HG02759 (cell line): ENCODE data around the gene MAML3.
A peak's percentile ranks its signal among the peaks of the same experiment; 100 is the strongest.

ENCODE experiments used
- ATAC-seq: cut with Tn5 transposase; IDR thresholded peaks from one replicate; pipeline ENCODE4 v1.9.1; 2021; ENCODE audit warnings: mild to moderate bottlenecking, moderate library complexity; ENCODE audit not compliant: unreplicated experiment

MAML3 gene

GRCh38 chr4:140102421-140102820 lies 51.6 kb downstream of the MAML3 start:
- ATAC-seq, result no peak

DNA sequence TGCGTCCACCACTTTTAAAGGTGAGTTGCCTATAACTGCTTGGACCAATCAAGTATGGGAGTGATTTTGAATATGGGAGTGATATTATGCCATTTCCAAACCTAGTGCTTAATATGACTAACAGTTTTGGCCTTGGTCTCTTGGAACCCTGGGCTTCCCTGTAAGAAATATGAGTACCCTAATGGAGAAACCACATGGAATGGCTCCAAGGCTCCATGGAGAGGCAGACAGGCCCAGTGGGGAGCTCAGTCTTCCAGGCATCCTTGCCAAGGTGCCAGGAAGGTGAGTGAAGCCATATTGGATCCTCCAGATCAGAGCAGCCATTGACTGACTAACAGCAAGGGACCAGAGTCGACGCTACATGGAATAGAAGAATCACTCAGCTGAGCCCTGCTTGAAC lies 53.2 kb downstream of the MAML3 start:
- no peak for ATAC-seq

DNA sequence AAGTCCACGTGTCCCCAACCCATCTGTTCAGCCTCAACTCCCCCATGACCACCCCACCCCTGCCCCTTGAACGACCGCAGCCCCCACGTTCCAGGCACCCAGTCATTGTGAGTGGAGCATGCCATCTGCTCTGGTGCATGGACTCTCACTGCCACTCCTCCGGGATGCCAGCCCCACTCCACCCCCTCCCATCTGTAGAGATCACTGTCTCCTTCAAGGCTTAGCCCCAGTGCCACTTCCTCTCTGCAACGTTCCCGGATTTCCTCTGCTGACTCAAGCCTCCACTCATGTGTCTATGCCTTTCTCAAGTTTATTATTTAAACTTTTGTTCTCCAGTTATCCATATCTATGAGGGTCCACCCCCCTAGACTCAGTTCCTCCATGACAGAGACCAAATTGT lies 54.0 kb downstream of the MAML3 start:
- ATAC-seq, result no peak

DNA sequence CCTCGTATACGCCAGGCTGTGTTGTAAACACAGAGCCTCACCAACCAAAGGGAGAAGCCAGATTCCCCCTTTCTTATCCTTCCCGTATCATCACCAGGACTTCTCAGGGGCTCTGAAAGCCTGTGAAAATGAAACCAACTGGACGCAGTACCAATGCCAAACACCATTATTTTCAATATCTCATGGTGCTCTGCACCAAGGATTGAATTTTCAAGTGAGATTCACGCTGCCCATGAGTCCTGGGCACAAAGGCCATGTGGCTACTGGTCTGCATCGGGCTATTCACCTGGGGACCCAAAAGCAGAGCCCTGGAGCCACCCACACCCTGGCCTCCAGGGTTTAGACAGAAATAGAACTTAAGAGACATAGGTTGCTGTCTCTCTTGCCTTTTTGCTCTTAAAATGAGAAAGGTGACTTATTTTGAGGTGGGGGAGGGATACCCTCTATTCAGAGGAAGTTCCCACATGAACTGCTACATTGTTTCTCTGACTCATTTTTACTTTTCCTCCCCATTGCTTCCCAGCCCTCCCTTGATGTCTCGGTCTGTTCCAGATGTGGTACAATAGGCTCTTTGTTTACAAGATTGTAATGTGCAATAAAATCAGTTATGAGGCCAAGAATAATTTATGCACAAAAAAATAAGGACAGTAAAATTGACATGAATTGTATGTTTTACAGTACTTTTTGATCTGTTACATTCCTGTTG lies 55.4 kb downstream of the MAML3 start:
- no peak for ATAC-seq

- ATAC-seq, result no peak
Measured at GRCh38 chr4:140097572-140097971, 56.4 kb downstream of the MAML3 start.

GRCh38 chr4:140096921-140097320 lies 57.1 kb downstream of the MAML3 start:
- no peak for ATAC-seq

DNA sequence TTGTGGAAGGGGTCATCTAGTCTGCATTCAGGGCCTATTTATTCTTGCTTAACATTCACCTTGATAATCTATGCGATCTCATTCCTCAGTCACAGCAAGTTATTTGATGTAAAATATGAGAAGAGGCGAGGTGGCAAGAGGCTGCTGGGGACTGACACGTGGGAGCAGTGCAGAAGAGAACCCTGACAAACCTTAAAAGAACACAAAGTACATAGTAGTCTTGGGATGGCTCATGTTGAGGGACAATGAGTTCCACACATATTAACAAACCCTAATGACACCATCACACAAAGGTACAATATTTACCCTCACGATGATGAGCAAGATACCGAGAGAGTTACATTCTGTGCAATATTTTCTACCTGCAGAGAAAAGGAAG lies 57.5 kb downstream of the MAML3 start:
- no peak for ATAC-seq

DNA sequence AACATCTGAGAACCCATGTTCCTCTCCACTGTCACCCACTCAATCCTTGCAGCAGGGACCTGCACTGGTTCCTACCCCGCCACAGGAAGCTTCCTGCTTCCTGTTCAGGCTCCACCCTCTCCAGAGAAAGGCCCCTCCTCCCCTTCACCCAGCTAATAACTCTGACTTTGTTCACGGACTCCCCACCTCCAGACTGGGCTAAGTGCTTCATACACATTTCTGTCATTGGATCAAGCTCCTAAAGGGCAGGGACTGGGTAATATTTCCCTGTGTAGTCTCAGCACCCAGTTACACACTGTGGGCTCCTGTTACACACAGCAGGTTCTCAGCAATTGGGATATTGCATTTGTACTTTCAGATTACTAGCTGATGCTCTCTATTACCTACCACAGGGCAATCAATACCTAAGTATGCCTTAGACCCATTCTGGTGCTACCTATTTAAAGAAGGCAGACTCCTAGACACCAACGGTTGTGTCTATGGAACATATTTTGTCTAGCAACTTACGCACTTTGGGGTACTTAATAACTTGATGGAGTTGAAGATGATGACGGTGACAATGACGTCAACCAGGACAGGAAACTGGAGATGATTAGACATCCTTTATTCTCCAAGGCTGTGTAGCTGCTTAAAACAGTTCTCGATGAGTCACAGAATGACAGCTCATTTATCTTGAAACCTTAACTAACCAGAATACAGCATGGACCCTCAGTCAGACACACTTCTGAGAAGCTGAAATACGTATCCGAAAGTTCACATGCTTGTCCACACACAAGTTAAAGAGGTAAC lies 58.1 kb downstream of the MAML3 start:
- peak; percentile 47 for ATAC-seq

GRCh38 chr4:140094438-140095420 lies 59.3 kb downstream of the MAML3 start:
- ATAC-seq, result no peak

- no peak for ATAC-seq
Measured at GRCh38 chr4:140092094-140092851, 61.7 kb downstream of the MAML3 start.

GRCh38 chr4:140091305-140091704 lies 62.7 kb downstream of the MAML3 start:
- no peak for ATAC-seq

DNA sequence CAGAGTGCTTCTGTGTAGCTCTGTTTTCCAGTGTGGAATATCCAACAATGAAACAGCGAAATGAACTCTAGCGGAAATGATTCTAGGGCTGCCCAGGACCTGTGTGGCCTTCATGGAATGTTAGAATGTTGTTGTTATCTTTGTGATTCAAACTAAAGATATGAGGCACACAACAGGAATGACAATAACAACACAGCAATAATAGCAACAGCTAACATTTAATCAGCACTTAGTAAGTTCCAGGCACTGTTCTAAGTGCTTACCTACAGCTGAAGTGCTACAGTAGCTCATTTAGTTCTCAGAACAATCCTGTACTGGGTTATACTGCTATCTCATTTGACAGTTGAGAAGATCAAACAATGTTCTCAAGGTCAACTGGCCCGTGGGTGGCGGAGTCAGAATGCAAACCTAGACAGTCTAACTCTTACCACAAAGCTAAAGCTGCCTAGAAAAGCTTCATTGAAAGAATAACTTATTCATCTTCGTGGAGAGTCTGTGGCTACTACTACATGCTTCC lies 63.7 kb downstream of the MAML3 start:
- ATAC-seq, result no peak

DNA sequence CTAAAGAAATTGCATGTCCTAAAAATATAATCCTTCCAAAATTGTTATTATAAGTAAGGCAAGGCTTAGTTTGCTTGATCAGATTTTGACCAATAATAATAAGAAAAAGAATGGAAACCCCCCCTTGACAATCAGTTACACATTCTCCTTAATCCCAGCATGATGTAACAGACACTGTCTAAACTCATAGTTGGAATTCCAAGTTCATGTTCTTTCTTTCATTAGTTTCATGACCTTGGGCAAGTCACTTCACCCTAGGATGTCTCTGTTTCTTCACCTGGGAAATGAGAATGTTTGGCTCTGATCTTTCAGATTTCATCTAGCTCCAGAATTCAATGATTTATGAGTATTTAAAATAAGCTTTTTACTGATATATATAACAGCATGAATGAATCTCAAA lies 64.8 kb downstream of the MAML3 start:
- no peak for ATAC-seq

GRCh38 chr4:140088323-140088967 lies 65.5 kb downstream of the MAML3 start:
- no peak for ATAC-seq

DNA sequence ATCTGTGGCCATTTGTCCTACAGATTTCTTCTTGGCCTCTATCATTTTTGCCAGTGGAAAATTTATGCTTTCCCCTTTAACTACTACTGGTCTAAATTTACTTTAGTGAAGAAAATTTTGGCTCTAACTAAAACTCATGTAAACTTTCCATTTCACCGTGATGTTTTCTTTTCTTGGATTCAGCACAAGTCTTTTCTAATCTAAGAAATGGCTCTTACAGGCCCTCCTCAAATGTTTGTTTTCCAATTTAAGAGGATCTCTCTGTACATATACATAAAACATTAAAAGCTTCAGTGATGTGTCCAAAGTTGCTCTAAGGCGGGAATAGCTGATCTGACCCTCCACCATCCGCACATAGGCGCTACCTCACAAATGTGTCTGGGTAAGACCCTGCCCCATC lies 68.1 kb downstream of the MAML3 start:
- no peak for ATAC-seq

DNA sequence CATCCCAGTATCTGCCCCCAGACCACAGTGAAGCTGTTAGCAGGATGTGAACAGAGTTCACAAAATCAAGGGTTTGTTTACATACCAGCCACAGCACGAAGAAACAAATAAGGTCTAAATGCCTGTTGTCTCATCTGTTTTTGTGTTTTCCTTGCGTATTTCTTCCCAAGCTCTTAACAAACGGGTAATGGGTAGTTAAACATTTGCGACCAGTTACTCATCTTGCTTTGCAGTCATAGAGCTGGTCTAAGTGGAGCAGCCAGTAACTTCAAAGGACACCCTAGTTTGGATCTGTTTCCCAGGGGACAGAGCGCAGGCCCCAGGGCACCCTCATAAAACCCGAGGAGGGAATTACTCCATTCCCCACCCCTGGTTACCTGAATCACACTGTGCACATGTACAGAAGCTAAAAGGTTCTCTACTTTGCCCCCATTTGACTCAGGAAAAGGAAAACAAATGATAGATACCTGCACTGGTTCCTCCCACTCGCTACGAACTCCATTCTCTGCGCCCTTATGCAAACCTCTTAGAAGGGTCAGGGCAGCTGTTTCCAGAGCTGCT lies 68.8 kb downstream of the MAML3 start:
- no peak for ATAC-seq

DNA sequence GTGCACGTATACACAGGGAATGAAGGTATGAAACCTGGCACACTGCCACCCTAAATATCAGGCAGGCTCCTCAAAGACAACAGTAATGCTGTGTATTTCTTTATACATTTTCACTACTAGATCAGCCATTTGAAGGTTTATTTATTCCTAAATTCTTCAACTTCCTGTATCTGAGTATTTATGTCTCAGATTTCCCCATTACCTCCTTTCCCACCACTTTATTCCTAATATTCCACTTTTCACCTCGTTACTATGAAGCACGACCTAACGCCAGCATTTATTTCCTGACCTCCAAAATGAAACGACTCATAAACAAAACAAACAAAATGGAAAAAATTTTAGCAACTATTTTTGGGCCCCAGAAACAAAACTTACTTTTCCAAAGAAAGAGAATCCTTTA lies 69.6 kb downstream of the MAML3 start:
- ATAC-seq, result no peak

DNA sequence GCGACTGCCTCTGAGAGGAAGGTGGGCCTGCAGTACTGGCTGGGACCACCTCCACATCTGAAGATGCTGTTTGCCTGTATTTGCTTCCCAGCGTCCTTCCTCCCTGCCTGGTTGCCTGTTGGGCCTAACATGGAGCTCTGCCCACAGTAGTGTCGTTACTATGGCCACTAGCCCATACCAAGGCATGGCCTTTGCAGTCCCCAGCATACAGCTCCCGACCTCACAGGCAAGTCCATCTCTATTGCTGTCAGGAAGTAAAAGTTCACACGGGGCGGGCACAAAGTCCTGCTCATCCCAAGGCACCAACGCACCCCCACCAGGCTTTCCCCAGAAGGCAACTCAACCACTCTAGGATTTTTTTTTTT lies 71.6 kb downstream of the MAML3 start:
- ATAC-seq, result no peak

DNA sequence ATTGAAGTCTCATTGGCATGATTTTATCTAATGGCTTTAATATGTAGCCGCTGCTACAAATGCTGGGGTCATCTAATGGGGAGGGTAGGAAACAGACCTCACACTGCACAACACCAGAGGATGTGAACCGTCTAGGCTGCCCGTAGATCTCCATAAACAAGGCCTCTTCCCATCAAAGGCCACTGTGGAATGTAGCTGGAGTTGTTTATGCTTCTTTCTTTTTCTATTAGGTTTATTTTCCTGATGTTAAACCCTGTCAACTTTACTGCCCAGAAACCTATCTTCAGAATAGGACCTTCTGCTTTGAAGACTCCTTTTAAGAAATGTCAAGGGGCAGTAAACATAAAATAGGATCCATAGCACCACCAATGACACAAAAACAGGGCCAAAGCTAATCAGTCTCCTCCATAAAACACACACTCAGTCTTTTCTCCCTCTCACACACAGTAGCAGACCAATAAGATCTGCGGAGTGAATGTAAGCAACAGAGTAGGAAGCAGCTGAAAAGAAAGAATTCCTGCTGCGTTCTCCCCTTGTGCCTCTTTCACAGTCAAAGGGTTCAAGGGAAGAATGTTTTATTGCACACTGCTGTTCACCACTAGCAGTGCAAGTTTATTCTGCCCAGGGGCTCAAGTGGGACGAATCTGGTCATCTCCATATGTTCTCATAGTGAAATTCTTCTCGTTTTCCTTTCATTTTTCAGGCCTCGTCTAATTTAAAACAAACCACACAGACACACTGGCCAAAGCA lies 72.2 kb downstream of the MAML3 start:
- no peak for ATAC-seq
